IMR-90 (cell line): ENCODE results near the gene PRR18. TPM values are rescaled to one million over a fixed set of nuclear protein-coding genes. Genes with fewer than 3 reads are reported as not detected.

Source experiments
- ATAC-seq: fragments of 200-7000 bp; cut with Tn5 transposase; 2 replicates; pipeline ENCODE4 v1.9.1; 2020; ENCODE audit warnings: low read depth, mild to moderate bottlenecking, moderate library complexity
- BruUV-seq: library from RNA; stranded (reverse); fragments of 400-500 nt; replicated peaks from 2 replicates; lab custom pipeline; 2021; lab: Mats Ljungman, UMichigan
- CTCF ChIA-PET: fragments of 300-600 bp; formaldehyde crosslinking; extraction: SDS; loops from one replicate; lab custom pipeline; 2021; ENCODE audit warnings: antibody characterized with exemption; lab: Yijun Ruan, JAX
- POLR2A ChIA-PET: fragments of 300-600 bp; sonication (Branson Sonifier 250); formaldehyde crosslinking; loops from one replicate; lab custom pipeline; 2022; ENCODE audit warnings: antibody characterized with exemption; ENCODE audit not compliant: unreplicated experiment; lab: Charles Lee
- DNase-seq: peaks from one replicate; pipeline ENCODE4 v3.0.0; 2013
- H2AFZ ChIP-seq: replicated peaks from 2 replicates; pipeline ENCODE3; 2013; ENCODE audit warnings: low read length, mild to moderate bottlenecking; ENCODE audit not compliant: poor library complexity
- H2AK5ac ChIP-seq: 2 replicates; pipeline ENCODE4 v1.6.1; 2013; ENCODE audit warnings: low read depth, low read length, inconsistent platforms
- H2AK9ac ChIP-seq: replicated peaks from 2 replicates; pipeline ENCODE3; 2013; ENCODE audit warnings: mild to moderate bottlenecking, low read depth, low read length, moderate library complexity; ENCODE audit not compliant: poor library complexity
- H2BK120ac ChIP-seq: 2 replicates; pipeline ENCODE4 v1.6.1; 2013; ENCODE audit warnings: low read depth, low read length, inconsistent platforms
- H2BK15ac ChIP-seq: 3 replicates; pipeline ENCODE4 v1.6.1; 2013; ENCODE audit warnings: low read depth, low read length, inconsistent platforms
- H2BK20ac ChIP-seq: 2 replicates; pipeline ENCODE4 v1.6.1; 2013; ENCODE audit warnings: low read depth, mild to moderate bottlenecking, inconsistent platforms, low read length, moderate library complexity
- H2BK5ac ChIP-seq: 2 replicates; pipeline ENCODE4 v1.6.1; 2013; ENCODE audit warnings: mild to moderate bottlenecking, low read depth, low read length, inconsistent platforms; ENCODE audit not compliant: poor library complexity, severe bottlenecking
- H3K14ac ChIP-seq: replicated peaks from 2 replicates; pipeline ENCODE4 v1.6.1; 2013; ENCODE audit warnings: low read depth, low read length, inconsistent platforms
- H3K18ac ChIP-seq: 2 replicates; pipeline ENCODE4 v1.6.1; 2013; ENCODE audit warnings: low read depth, low read length, control low read depth
- H3K23ac ChIP-seq: 2 replicates; pipeline ENCODE4 v1.6.1; 2013; ENCODE audit warnings: low read depth, low read length, inconsistent platforms
- H3K27ac ChIP-seq: 2 replicates; pipeline ENCODE4 v1.5.1; 2013; ENCODE audit warnings: mild to moderate bottlenecking, control low read depth, low read length; ENCODE audit not compliant: insufficient read depth
- H3K27me3 ChIP-seq: 2 replicates; pipeline ENCODE4 v1.6.1; 2013; ENCODE audit warnings: low read length; ENCODE audit not compliant: control insufficient read depth, insufficient read depth
- H3K36me3 ChIP-seq: 2 replicates; pipeline ENCODE4 v1.6.1; 2013; ENCODE audit warnings: low read length, mixed read lengths; ENCODE audit not compliant: control insufficient read depth, insufficient read depth
- H3K4ac ChIP-seq: 2 replicates; pipeline ENCODE4 v1.6.1; 2013; ENCODE audit warnings: low read depth, low read length, inconsistent platforms
- H3K4me1 ChIP-seq: 2 replicates; pipeline ENCODE4 v1.6.1; 2013; ENCODE audit warnings: low read length, mixed read lengths; ENCODE audit not compliant: control insufficient read depth, insufficient read depth
- H3K4me2 ChIP-seq: 2 replicates; pipeline ENCODE4 v1.6.1; 2013; ENCODE audit warnings: low read depth, mild to moderate bottlenecking, control low read depth, low read length, moderate library complexity
- H3K4me3 ChIP-seq: 2 replicates; pipeline ENCODE4 v1.5.1; 2013; ENCODE audit warnings: low read depth, mild to moderate bottlenecking, control low read depth, low read length, moderate library complexity; ENCODE audit not compliant: insufficient read depth
- H3K56ac ChIP-seq: 2 replicates; pipeline ENCODE4 v1.6.1; 2013; ENCODE audit warnings: low read length, inconsistent platforms; ENCODE audit not compliant: insufficient read depth; ENCODE audit errors: extremely low read depth
- H3K79me1 ChIP-seq, 2 experiments: 2 replicates each; pipeline ENCODE4 v1.6.1; 2013; ENCODE audit warnings: low read length in 2 of 2, inconsistent platforms in 1 of 2, low read depth in 1 of 2
- H3K9ac ChIP-seq: 2 replicates; pipeline ENCODE4 v1.6.1; 2013; ENCODE audit warnings: low read depth, low read length, control low read depth
- H3K9me1 ChIP-seq: 2 replicates; pipeline ENCODE4 v1.6.1; 2013; ENCODE audit warnings: low read length, inconsistent platforms; ENCODE audit not compliant: insufficient read depth
- H3K9me3 ChIP-seq: 2 replicates; pipeline ENCODE4 v1.6.1; 2013; ENCODE audit warnings: low read length; ENCODE audit not compliant: control insufficient read depth, insufficient read depth
- H4K20me1 ChIP-seq: 2 replicates; pipeline ENCODE4 v1.6.1; 2013; ENCODE audit warnings: low read length, inconsistent platforms; ENCODE audit not compliant: insufficient read depth
- H4K5ac ChIP-seq: 2 replicates; pipeline ENCODE4 v1.6.1; 2013; ENCODE audit warnings: mild to moderate bottlenecking, low read depth, low read length, control low read depth
- H4K8ac ChIP-seq, 2 experiments: 2 replicates each; pipeline ENCODE4 v1.6.1; 2013; ENCODE audit warnings: low read depth in 2 of 2, low read length in 2 of 2, control low read depth in 1 of 2, inconsistent platforms in 1 of 2
- H4K91ac ChIP-seq: 2 replicates; pipeline ENCODE4 v1.6.1; 2013; ENCODE audit warnings: low read depth, low read length, inconsistent platforms; ENCODE audit not compliant: insufficient read depth
- BHLHE40 ChIP-seq: fragments of 150-350 bp; IDR thresholded peaks from 2 replicates; pipeline ENCODE4 v1.6.1; 2016; ENCODE audit warnings: mild to moderate bottlenecking, low read depth, low read length
- CEBPB ChIP-seq: IDR thresholded peaks from 2 replicates; pipeline ENCODE4 v1.6.1; 2012; ENCODE audit warnings: low read depth, low read length, improper control_type of control experiment
- CHD1 ChIP-seq: IDR thresholded peaks from 2 replicates; pipeline ENCODE4 v1.6.1; 2012; ENCODE audit warnings: low read depth, low read length, improper control_type of control experiment
- FOS ChIP-seq: fragments of 150-350 bp; IDR thresholded peaks from 2 replicates; pipeline ENCODE4 v1.6.1; 2016; ENCODE audit warnings: low read depth, low read length
- MAFK ChIP-seq: IDR thresholded peaks from 2 replicates; pipeline ENCODE4 v1.6.1; 2012; ENCODE audit warnings: low read depth, low read length, improper control_type of control experiment
- MAZ ChIP-seq: IDR thresholded peaks from 2 replicates; pipeline ENCODE4 v1.6.1; 2012; ENCODE audit warnings: low read depth, mild to moderate bottlenecking, low read length, improper control_type of control experiment, moderate library complexity, borderline replicate concordance
- MXI1 ChIP-seq: IDR thresholded peaks from 2 replicates; pipeline ENCODE4 v1.6.1; 2012; ENCODE audit warnings: low read depth, mild to moderate bottlenecking, low read length, moderate library complexity, borderline replicate concordance
- NFE2L2 ChIP-seq: fragments of 150-350 bp; IDR thresholded peaks from 2 replicates; pipeline ENCODE4 v1.6.1; 2016; ENCODE audit warnings: low read depth, mild to moderate bottlenecking, low read length
- POLR2A ChIP-seq: IDR thresholded peaks from 2 replicates; pipeline ENCODE4 v1.6.1; 2012; ENCODE audit warnings: mild to moderate bottlenecking, low read depth, low read length
- RAD21 ChIP-seq: IDR thresholded peaks from 2 replicates; pipeline ENCODE4 v1.6.1; 2012; ENCODE audit warnings: low read length, improper control_type of control experiment
- RCOR1 ChIP-seq: IDR thresholded peaks from 2 replicates; pipeline ENCODE4 v1.6.1; 2012; ENCODE audit warnings: mild to moderate bottlenecking, low read length, improper control_type of control experiment; ENCODE audit not compliant: insufficient replicate concordance
- RFX5 ChIP-seq: IDR thresholded peaks from 2 replicates; pipeline ENCODE4 v1.8.0; 2012; ENCODE audit warnings: low read depth, mild to moderate bottlenecking, low read length, moderate library complexity
- SMC3 ChIP-seq: fragments of 150-350 bp; IDR thresholded peaks from 2 replicates; pipeline ENCODE4 v1.6.1; 2016; ENCODE audit warnings: low read depth, mild to moderate bottlenecking, antibody characterized with exemption, low read length, moderate library complexity
- WGBS, 2 experiments: methylation state at CpG; one replicate each; pipeline versions ENCODE4 v1.1.5 to v1.1.7; 2013; ENCODE audit warnings: missing lambda C conversion rate in 2 of 2; ENCODE audit not compliant: insufficient read length in 1 of 2; ENCODE audit errors: extremely low coverage in 2 of 2; 5-methylcytosine and 5-hydroxymethylcytosine counted together
- dilution Hi-C: fragments of 300-500 bp; cut with HindIII; formaldehyde crosslinking; loops from one replicate; pipeline ENCODE4 v1.14.3; 2018; ENCODE audit warnings: low sequenced_read_pairs; ENCODE audit not compliant: unreplicated experiment
- in situ Hi-C: fragments of 300-500 bp; cut with MboI; formaldehyde crosslinking; loops from 3 replicates; pipeline ENCODE4 v1.14.3; 2019; ENCODE audit warnings: low sequenced_read_pairs, inconsistent platforms, mixed read lengths
- intact Hi-C: fragments of 100-400 bp; cut with micrococcal nuclease; formaldehyde crosslinking; loops from 2 replicates; pipeline ENCODE4 v1.10.0; 2022
- polyA plus RNA-seq, 3 experiments: library from polyadenylated mRNA; depleted of rRNA; stranded (reverse); fragments of >200 nt; gene quantifications; 2 replicates each; pipeline ENCODE4 v1.2.3, GENCODE V29; 2012; ENCODE audit warnings: low replicate concordance in 1 of 3
- total RNA-seq: library from RNA; depleted of rRNA; stranded (reverse); fragments of >200 nt; gene quantifications from 2 replicates; pipeline ENCODE4 v1.2.3, GENCODE V29; 2012
- TF ChIP-seq, protein P1 (sequence below): fragments of 150-350 bp; IDR thresholded peaks from 2 replicates; pipeline ENCODE4 v1.6.1; 2016; ENCODE audit warnings: low read depth, mild to moderate bottlenecking, low read length, moderate library complexity, borderline replicate concordance
- TF ChIP-seq, protein P2 (sequence below): conservative IDR thresholded peaks from 2 replicates; pipeline ENCODE4 v1.5.1; 2012; ENCODE audit warnings: mild to moderate bottlenecking, low read depth, low read length, improper control_type of control experiment
- TF ChIP-seq, protein P3 (sequence below): fragments of 150-350 bp; IDR thresholded peaks from 2 replicates; pipeline ENCODE4 v1.6.1; 2017; ENCODE audit warnings: mild to moderate bottlenecking, antibody characterized with exemption, low read length, low read depth

Gene PRR18
- total and polyA plus RNA-seq, 2 of the 4 experiments (the other 2 are of a cell fraction) = not detected

DNA sequence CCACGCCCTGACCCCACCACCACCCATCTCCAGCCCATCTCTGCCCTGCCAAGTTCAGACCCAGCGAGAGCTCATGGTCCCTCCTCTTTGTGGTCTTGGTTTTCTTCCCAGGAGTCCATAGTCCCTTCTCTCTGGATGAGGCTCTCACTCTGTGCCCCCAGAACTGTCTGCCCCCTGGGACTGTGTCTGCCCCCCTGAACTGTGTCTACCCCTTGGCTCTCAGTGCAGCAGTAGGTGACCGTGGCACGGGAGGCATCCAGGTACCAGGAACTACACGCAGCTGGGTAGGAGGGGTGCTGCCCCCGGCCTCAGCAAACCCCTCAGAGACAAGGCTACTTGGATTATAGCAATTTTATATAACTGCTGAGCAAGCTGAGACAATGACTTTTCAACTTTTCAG, 23.6 kb downstream of the PRR18 start:
- no peak overlapping the region for H3K9ac ChIP-seq
- H3K9me3 ChIP-seq = no peaks in the 10 kb centered on the region
- no peak overlapping the region for H4K91ac ChIP-seq
- no peak overlapping the region for H3K14ac ChIP-seq
- TF ChIP-seq BHLHE40 (no peak), CHD1 (no peak), SMC3 (no peak), CEBPB (no peak), NFE2L2 (no peak), RCOR1 (no peak), MAZ (no peak), RAD21 (no peak), FOS (no peak), POLR2A (no peak), RFX5 (no peak), MXI1 (no peak), MAFK (no peak)
- TF ChIP-seq, protein P1, sequence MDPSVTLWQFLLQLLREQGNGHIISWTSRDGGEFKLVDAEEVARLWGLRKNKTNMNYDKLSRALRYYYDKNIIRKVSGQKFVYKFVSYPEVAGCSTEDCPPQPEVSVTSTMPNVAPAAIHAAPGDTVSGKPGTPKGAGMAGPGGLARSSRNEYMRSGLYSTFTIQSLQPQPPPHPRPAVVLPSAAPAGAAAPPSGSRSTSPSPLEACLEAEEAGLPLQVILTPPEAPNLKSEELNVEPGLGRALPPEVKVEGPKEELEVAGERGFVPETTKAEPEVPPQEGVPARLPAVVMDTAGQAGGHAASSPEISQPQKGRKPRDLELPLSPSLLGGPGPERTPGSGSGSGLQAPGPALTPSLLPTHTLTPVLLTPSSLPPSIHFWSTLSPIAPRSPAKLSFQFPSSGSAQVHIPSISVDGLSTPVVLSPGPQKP = no peak
- TF ChIP-seq, protein P2, sequence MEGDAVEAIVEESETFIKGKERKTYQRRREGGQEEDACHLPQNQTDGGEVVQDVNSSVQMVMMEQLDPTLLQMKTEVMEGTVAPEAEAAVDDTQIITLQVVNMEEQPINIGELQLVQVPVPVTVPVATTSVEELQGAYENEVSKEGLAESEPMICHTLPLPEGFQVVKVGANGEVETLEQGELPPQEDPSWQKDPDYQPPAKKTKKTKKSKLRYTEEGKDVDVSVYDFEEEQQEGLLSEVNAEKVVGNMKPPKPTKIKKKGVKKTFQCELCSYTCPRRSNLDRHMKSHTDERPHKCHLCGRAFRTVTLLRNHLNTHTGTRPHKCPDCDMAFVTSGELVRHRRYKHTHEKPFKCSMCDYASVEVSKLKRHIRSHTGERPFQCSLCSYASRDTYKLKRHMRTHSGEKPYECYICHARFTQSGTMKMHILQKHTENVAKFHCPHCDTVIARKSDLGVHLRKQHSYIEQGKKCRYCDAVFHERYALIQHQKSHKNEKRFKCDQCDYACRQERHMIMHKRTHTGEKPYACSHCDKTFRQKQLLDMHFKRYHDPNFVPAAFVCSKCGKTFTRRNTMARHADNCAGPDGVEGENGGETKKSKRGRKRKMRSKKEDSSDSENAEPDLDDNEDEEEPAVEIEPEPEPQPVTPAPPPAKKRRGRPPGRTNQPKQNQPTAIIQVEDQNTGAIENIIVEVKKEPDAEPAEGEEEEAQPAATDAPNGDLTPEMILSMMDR = no peak
- TF ChIP-seq, protein P3, sequence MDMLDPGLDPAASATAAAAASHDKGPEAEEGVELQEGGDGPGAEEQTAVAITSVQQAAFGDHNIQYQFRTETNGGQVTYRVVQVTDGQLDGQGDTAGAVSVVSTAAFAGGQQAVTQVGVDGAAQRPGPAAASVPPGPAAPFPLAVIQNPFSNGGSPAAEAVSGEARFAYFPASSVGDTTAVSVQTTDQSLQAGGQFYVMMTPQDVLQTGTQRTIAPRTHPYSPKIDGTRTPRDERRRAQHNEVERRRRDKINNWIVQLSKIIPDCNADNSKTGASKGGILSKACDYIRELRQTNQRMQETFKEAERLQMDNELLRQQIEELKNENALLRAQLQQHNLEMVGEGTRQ = no peak
- H2AFZ ChIP-seq = no peak overlapping the region
- peaks cover 18% of the 10 kb centered on the region for H3K27me3 ChIP-seq
- no TSS peak for BruUV-seq
- no peak for ATAC-seq
- H3K27ac ChIP-seq = no peak overlapping the region
- no peaks in the 10 kb centered on the region for H3K9me1 ChIP-seq
- 22% methylated on average over 1 of the region's 6 CpGs; no CpG with 5 or more reads in 1 of the 2 experiments for WGBS, 2 experiments
- no peak overlapping the region for H2BK20ac ChIP-seq
- no peaks in the 10 kb centered on the region for H3K4me1 ChIP-seq
- no peak overlapping the region for H2BK5ac ChIP-seq
- DNase-seq = no peak
- H2AK9ac ChIP-seq = no peak overlapping the region
- H3K18ac ChIP-seq = no peak overlapping the region
- H2BK120ac ChIP-seq = no peak overlapping the region
- H4K5ac ChIP-seq = no peak overlapping the region
- H3K36me3 ChIP-seq = no peaks in the 10 kb centered on the region
- no peak overlapping the region for H3K4me3 ChIP-seq
- intact Hi-C loops = no loop called here
- no peak overlapping the region for H3K4ac ChIP-seq
- no peak overlapping the region for H2AK5ac ChIP-seq
- no peak overlapping the region for H2BK15ac ChIP-seq
- no peaks in the 10 kb centered on the region for H3K79me1 ChIP-seq
- CTCF ChIA-PET = interaction anchor here (1.1 kb wide), 1 partner anchor 9 kb away, joined by 4 read pairs; no protein-coding TSS in a partner anchor
- H3K56ac ChIP-seq = no peak overlapping the region
- no peak overlapping the region for H4K8ac ChIP-seq
- dilution Hi-C loops = no loop called here
- in situ Hi-C loops = no loop called here
- POLR2A ChIA-PET = no interaction called here
- no peaks in the 10 kb centered on the region for H4K20me1 ChIP-seq
- H3K4me2 ChIP-seq = no peak overlapping the region
- no peak overlapping the region for H3K23ac ChIP-seq
